H9 (cell line): ENCODE measurements around the gene CRB3. TPM values are rescaled to one million over a fixed set of nuclear protein-coding genes. Genes with fewer than 3 reads are reported as not detected.

ENCODE experiments used
- DNase-seq: peaks from one replicate; pipeline ENCODE4 v3.0.0-alpha.2; 2017
- H2AFZ ChIP-seq: one replicate; pipeline ENCODE4 v1.6.1; 2013; ENCODE audit warnings: mild to moderate bottlenecking, low read length, control low read depth, moderate library complexity
- H2AK5ac ChIP-seq: 2 replicates; pipeline ENCODE4 v1.6.1; 2013; ENCODE audit warnings: low read length, control low read depth, mixed read lengths; ENCODE audit not compliant: insufficient read length
- H2BK120ac ChIP-seq: one replicate; pipeline ENCODE4 v1.6.1; 2013; ENCODE audit warnings: low read depth, mild to moderate bottlenecking, low read length, control low read depth, inconsistent platforms; ENCODE audit not compliant: poor library complexity, severe bottlenecking
- H2BK12ac ChIP-seq: 2 replicates; pipeline ENCODE4 v1.6.1; 2013; ENCODE audit warnings: low read length, control low read depth, mixed read lengths, low read depth; ENCODE audit not compliant: insufficient read length
- H2BK15ac ChIP-seq: 2 replicates; pipeline ENCODE4 v1.6.1; 2013; ENCODE audit warnings: low read depth, low read length, control low read depth
- H2BK20ac ChIP-seq: one replicate; pipeline ENCODE4 v1.6.1; 2013; ENCODE audit warnings: low read depth, mild to moderate bottlenecking, low read length, control low read depth, inconsistent platforms; ENCODE audit not compliant: poor library complexity, severe bottlenecking
- H2BK5ac ChIP-seq: 2 replicates; pipeline ENCODE4 v1.6.1; 2013; ENCODE audit warnings: low read length, control low read depth, mixed read lengths; ENCODE audit not compliant: insufficient read length
- H3K14ac ChIP-seq: 2 replicates; pipeline ENCODE4 v1.6.1; 2013; ENCODE audit warnings: low read length, control low read depth; ENCODE audit not compliant: insufficient read depth
- H3K18ac ChIP-seq: 2 replicates; pipeline ENCODE4 v1.6.1; 2013; ENCODE audit warnings: low read depth, mild to moderate bottlenecking, mixed read lengths, low read length, control low read depth; ENCODE audit not compliant: insufficient read length
- H3K23ac ChIP-seq: 2 replicates; pipeline ENCODE4 v1.6.1; 2013; ENCODE audit warnings: low read length, control low read depth, mixed read lengths, low read depth; ENCODE audit not compliant: insufficient read length
- H3K23me2 ChIP-seq: 2 replicates; pipeline ENCODE4 v1.6.1; 2013; ENCODE audit warnings: low read depth, mild to moderate bottlenecking, mixed read lengths, low read length, control low read depth; ENCODE audit not compliant: insufficient read length, poor library complexity, severe bottlenecking
- H3K27ac ChIP-seq: 2 replicates; pipeline ENCODE4 v1.5.1; 2013; ENCODE audit warnings: low read length, control low read depth, mixed read lengths, low read depth; ENCODE audit not compliant: insufficient read length
- H3K27me3 ChIP-seq: 2 replicates; pipeline ENCODE4 v1.6.1; 2013; ENCODE audit warnings: low read length, control low read depth, inconsistent platforms; ENCODE audit not compliant: insufficient read depth
- H3K4ac ChIP-seq: 2 replicates; pipeline ENCODE4 v1.6.1; 2013; ENCODE audit warnings: low read depth, mild to moderate bottlenecking, control low read depth, inconsistent platforms, low read length, moderate library complexity
- H3K4me1 ChIP-seq: 2 replicates; pipeline ENCODE4 v1.6.1; 2013; ENCODE audit warnings: low read length, control low read depth, inconsistent platforms; ENCODE audit not compliant: insufficient read depth
- H3K4me2 ChIP-seq: 2 replicates; pipeline ENCODE4 v1.6.1; 2013; ENCODE audit warnings: low read length, control low read depth, mixed read lengths; ENCODE audit not compliant: insufficient read length, insufficient read depth
- H3K56ac ChIP-seq: 2 replicates; pipeline ENCODE4 v1.6.1; 2013; ENCODE audit warnings: low read depth, mild to moderate bottlenecking, mixed read lengths, low read length, control low read depth; ENCODE audit not compliant: insufficient read length
- H3K79me1 ChIP-seq: 2 replicates; pipeline ENCODE4 v1.6.1; 2013; ENCODE audit warnings: low read depth, mild to moderate bottlenecking, moderate library complexity, low read length, control low read depth, inconsistent platforms; ENCODE audit not compliant: insufficient read depth, poor library complexity, severe bottlenecking
- H3K79me2 ChIP-seq: 2 replicates; pipeline ENCODE4 v1.6.1; 2013; ENCODE audit warnings: low read length, control low read depth, inconsistent platforms; ENCODE audit not compliant: insufficient read depth
- H3K9ac ChIP-seq: 2 replicates; pipeline ENCODE4 v1.6.1; 2013; ENCODE audit warnings: low read length, control low read depth, mixed read lengths; ENCODE audit not compliant: insufficient read length; ENCODE audit errors: extremely low read depth
- H3K9me3 ChIP-seq: one replicate; pipeline ENCODE4 v1.6.1; 2013; ENCODE audit warnings: low read depth, low read length, inconsistent platforms; ENCODE audit not compliant: control insufficient read depth
- H3T11ph ChIP-seq: one replicate; pipeline ENCODE4 v1.6.1; 2013; ENCODE audit warnings: mild to moderate bottlenecking, low read length, control low read depth, inconsistent platforms
- H4K20me1 ChIP-seq: one replicate; pipeline ENCODE4 v1.6.1; 2013; ENCODE audit not compliant: control insufficient read depth, insufficient read length, insufficient read depth
- H4K5ac ChIP-seq: 2 replicates; pipeline ENCODE4 v1.6.1; 2013; ENCODE audit warnings: low read depth, mild to moderate bottlenecking, mixed read lengths, low read length, control low read depth; ENCODE audit not compliant: insufficient read length
- H4K8ac ChIP-seq: replicated peaks from 2 replicates; pipeline ENCODE4 v1.6.1; 2013; ENCODE audit warnings: low read length, control low read depth, mixed read lengths, low read depth; ENCODE audit not compliant: insufficient read length
- H4K91ac ChIP-seq: 2 replicates; pipeline ENCODE4 v1.6.1; 2013; ENCODE audit warnings: low read depth, mild to moderate bottlenecking, moderate library complexity, mixed read lengths, low read length, control low read depth; ENCODE audit not compliant: insufficient read length
- H3K27ac Mint-ChIP-seq, 3 experiments: 2 replicates in 2 of 3; 3 replicates in 1 of 3; pipeline ENCODE4 v1.8.0; 2020 to 2021; ENCODE audit warnings: mixed read lengths in 3 of 3, mild to moderate bottlenecking in 1 of 3, moderate library complexity in 1 of 3
- H3K27me3 Mint-ChIP-seq: 2 replicates; pipeline ENCODE4 v1.8.0; 2021; ENCODE audit warnings: low read depth, mild to moderate bottlenecking, moderate library complexity, mixed read lengths
- H3K36me3 Mint-ChIP-seq, 3 experiments: 2 replicates in 2 of 3; 3 replicates in 1 of 3; pipeline ENCODE4 v1.8.0; 2020 to 2021; ENCODE audit warnings: low read depth in 3 of 3, mixed read lengths in 3 of 3; ENCODE audit not compliant: insufficient read depth in 1 of 3
- H3K4me1 Mint-ChIP-seq, 2 experiments: 2 replicates each; pipeline ENCODE4 v1.8.0; 2020; ENCODE audit warnings: mixed read lengths in 2 of 2
- H3K4me3 Mint-ChIP-seq, 2 experiments: 2 replicates in 1 of 2; 3 replicates in 1 of 2; pipeline ENCODE4 v1.8.0; 2020 to 2021; ENCODE audit warnings: mild to moderate bottlenecking in 2 of 2, mixed read lengths in 2 of 2, moderate library complexity in 1 of 2
- H3K9me3 Mint-ChIP-seq, 2 experiments: 2 replicates in 1 of 2; 3 replicates in 1 of 2; pipeline ENCODE4 v1.8.0; 2020; ENCODE audit warnings: mild to moderate bottlenecking in 2 of 2, mixed read lengths in 2 of 2, moderate library complexity in 1 of 2
- WGBS: extraction: QIAGEN DNeasy Blood & Tissue Kit; methylation state at CpG from one replicate; pipeline ENCODE4 v1.1.7; 2013; ENCODE audit warnings: missing lambda C conversion rate, low lambda C conversion rate, mixed read lengths; ENCODE audit not compliant: insufficient read length; ENCODE audit errors: extremely low coverage; 5-methylcytosine and 5-hydroxymethylcytosine counted together
- total RNA-seq: library from RNA; stranded (reverse); gene quantifications from 2 replicates; pipeline ENCODE4 v1.2.1, GENCODE V29; 2021
- TF ChIP-seq, protein P1 (sequence below): fragments of 200-600 bp; sonication (generic); conservative IDR thresholded peaks from 3 replicates; pipeline ENCODE4 v1.8.0; 2021; ENCODE audit warnings: antibody characterized with exemption, mild to moderate bottlenecking

Gene CRB3
- total RNA-seq, 1 experiment from 2014 or later, result 32.1 TPM

DNA sequence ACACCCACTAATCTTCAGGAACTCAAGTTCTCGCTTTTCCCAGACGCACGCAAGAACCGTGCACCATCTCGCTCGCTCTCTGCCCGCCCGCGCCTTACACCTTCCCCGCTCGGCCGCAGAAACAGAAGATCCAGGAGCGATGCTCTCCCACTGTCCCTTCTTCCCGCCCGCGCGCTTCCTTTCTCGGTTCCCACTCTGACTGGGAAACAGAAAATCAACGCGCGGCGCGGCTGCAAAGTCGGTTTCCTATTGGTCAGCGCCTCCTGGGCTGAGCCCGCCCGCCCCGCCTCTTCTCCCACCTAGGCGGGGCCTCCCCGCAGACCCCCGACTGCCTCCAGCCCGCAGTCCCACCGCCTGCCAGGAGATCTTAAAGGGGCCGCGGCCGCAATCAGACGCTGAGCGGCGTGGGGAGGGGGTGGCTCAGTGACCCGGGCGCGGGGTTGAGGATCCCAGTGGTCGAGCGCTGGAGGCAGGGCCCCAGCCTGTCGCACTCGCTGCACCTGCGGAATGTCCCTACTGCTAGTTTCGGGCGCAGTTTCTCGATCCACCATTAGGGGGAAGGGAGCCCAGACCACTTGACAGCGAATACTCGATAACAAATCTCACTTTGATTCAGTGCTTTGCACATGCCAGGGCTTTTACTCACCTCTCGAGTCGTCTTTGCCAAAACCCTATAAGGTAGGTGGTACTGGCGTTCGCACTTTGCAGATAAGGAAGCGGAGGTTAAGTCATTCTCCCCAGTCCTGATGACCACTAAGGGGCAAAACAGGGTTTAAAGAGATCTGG is 3.8 kb upstream of the CRB3 start:
- no peak overlapping the region for H4K91ac ChIP-seq
- peaks cover 12% of the 10 kb centered on the region for H3K27me3 Mint-ChIP-seq
- H3K23me2 ChIP-seq, result peaks cover 9% of the 10 kb centered on the region
- H3K4me1 Mint-ChIP-seq, result peaks cover 17 to 23% of the 10 kb centered on the region in 2 experiments
- DNase-seq, result peak; percentile 97
- H3K23ac ChIP-seq, result no peak overlapping the region
- TF ChIP-seq, protein P1, sequence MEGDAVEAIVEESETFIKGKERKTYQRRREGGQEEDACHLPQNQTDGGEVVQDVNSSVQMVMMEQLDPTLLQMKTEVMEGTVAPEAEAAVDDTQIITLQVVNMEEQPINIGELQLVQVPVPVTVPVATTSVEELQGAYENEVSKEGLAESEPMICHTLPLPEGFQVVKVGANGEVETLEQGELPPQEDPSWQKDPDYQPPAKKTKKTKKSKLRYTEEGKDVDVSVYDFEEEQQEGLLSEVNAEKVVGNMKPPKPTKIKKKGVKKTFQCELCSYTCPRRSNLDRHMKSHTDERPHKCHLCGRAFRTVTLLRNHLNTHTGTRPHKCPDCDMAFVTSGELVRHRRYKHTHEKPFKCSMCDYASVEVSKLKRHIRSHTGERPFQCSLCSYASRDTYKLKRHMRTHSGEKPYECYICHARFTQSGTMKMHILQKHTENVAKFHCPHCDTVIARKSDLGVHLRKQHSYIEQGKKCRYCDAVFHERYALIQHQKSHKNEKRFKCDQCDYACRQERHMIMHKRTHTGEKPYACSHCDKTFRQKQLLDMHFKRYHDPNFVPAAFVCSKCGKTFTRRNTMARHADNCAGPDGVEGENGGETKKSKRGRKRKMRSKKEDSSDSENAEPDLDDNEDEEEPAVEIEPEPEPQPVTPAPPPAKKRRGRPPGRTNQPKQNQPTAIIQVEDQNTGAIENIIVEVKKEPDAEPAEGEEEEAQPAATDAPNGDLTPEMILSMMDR, result peak; percentile 72
- no peak overlapping the region for H3K27ac ChIP-seq
- H2BK5ac ChIP-seq, result no peak overlapping the region
- H3K4ac ChIP-seq, result no peak overlapping the region
- H4K20me1 ChIP-seq, result no peaks in the 10 kb centered on the region
- H3K27ac Mint-ChIP-seq, result peak overlapping the region; percentile 90 to 98 (median 94); a peak in 5 of 7 replicates
- no peak overlapping the region for H2BK15ac ChIP-seq
- H3K27me3 ChIP-seq, result no peaks in the 10 kb centered on the region
- no peak overlapping the region for H3K9ac ChIP-seq
- no peak overlapping the region for H2AFZ ChIP-seq
- H3K9me3 Mint-ChIP-seq, result peaks cover 0 to 1% of the 10 kb centered on the region in 2 experiments; a peak in 1 of 5 replicates
- WGBS, result no CpG with 5 or more reads among the region's 57 CpGs
- no peaks in the 10 kb centered on the region; the same call in 1 of the 2 replicates for H3K4me1 ChIP-seq
- H3K14ac ChIP-seq, result no peak overlapping the region
- H3K9me3 ChIP-seq, result no peaks in the 10 kb centered on the region
- no peak overlapping the region for H2BK12ac ChIP-seq
- peak overlapping the region; percentile 89 to 98 for H3K4me3 Mint-ChIP-seq
- H4K5ac ChIP-seq, result no peak overlapping the region
- H3T11ph ChIP-seq, result no peak overlapping the region
- H2BK20ac ChIP-seq, result no peak overlapping the region
- no peak overlapping the region for H2BK120ac ChIP-seq
- H2AK5ac ChIP-seq, result no peak overlapping the region
- no peak overlapping the region for H3K18ac ChIP-seq
- no peak overlapping the region for H3K56ac ChIP-seq
- peak overlapping the region; percentile 76 for H3K4me2 ChIP-seq
- H3K36me3 Mint-ChIP-seq, result peaks cover 5 to 14% (median 12%) of the 10 kb centered on the region in 3 experiments
- no peaks in the 10 kb centered on the region for H3K79me2 ChIP-seq
- no peak overlapping the region for H4K8ac ChIP-seq
- H3K79me1 ChIP-seq, result no peaks in the 10 kb centered on the region
